NB4 (cell line): ENCODE results near the gene C1orf141.

Experiments
- MYC ChIP-seq: IDR thresholded peaks from 2 replicates; pipeline ENCODE4 v1.6.1; 2011; ENCODE audit warnings: low read depth, low read length
- POLR2A ChIP-seq: IDR thresholded peaks from 2 replicates; pipeline ENCODE4 v1.6.1; 2011; ENCODE audit warnings: mild to moderate bottlenecking; ENCODE audit not compliant: insufficient read length; ENCODE audit errors: extremely low read depth
- TF ChIP-seq, protein P1 (sequence below): IDR thresholded peaks from one replicate; pipeline ENCODE4 v1.5.1; 2012; ENCODE audit warnings: low read depth, low read length

DNA sequence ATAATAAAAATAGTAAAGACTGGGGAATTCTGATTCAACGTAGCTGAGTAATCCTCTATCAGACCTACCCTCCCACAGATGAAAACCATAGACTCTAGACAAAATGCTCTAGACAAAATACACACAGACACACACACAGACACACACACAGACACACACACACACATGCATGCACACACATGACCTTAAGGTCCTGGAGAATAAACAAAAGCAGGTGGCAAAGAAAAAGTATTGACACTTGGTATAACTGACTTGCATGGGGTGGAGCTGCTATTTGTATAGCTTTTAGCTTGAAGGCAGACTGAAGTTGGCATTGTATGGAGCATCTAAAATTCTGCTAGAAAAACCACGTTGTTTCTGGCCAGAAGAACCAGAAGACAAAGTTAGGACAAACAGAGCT is 29.3 kb downstream of the C1orf141 start:
- TF ChIP-seq, protein P1, sequence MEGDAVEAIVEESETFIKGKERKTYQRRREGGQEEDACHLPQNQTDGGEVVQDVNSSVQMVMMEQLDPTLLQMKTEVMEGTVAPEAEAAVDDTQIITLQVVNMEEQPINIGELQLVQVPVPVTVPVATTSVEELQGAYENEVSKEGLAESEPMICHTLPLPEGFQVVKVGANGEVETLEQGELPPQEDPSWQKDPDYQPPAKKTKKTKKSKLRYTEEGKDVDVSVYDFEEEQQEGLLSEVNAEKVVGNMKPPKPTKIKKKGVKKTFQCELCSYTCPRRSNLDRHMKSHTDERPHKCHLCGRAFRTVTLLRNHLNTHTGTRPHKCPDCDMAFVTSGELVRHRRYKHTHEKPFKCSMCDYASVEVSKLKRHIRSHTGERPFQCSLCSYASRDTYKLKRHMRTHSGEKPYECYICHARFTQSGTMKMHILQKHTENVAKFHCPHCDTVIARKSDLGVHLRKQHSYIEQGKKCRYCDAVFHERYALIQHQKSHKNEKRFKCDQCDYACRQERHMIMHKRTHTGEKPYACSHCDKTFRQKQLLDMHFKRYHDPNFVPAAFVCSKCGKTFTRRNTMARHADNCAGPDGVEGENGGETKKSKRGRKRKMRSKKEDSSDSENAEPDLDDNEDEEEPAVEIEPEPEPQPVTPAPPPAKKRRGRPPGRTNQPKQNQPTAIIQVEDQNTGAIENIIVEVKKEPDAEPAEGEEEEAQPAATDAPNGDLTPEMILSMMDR = no peak
- TF ChIP-seq MYC = no peak
- TF ChIP-seq POLR2A = no peak
